Stimulated activated CD4-positive, alpha-beta T cell treated with anti-CD3 and anti-CD28 coated beads, Interleukin-12 subunit alpha, Interleukin-12 subunit beta, amount 100 ng/mL, for 4 hours (primary cell): Measurements from ENCODE around the gene FBXO7.

Experiments used
- DNase-seq: peaks from one replicate; pipeline ENCODE4 v3.0.0-alpha.2; 2020

FBXO7 gene

DNA sequence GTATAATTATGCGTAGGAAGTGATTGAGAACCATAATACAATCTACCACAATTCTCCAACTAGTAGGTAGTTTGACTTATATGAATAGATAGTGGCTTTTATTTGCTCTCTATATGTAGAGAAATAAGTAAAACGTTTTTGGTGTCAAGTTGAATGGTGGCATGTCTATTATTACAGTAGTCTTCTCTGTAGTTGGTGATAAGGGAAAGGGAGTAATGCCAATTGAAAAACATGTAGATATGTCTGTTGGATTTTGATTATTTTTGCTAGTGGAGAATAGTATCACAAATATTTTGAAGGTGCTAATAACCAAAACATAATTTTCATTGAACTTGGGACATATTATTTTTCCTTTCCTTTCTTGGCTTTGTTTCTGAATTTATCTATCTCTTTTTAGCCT is 17.5 kb downstream of the FBXO7 start:
- DNase-seq, result no peak

GRCh38 chr22:32493551-32493950 is 18.9 kb downstream of the FBXO7 start:
- DNase-seq, result no peak

GRCh38 chr22:32494971-32495370 is 20.4 kb downstream of the FBXO7 start:
- no peak for DNase-seq

DNA sequence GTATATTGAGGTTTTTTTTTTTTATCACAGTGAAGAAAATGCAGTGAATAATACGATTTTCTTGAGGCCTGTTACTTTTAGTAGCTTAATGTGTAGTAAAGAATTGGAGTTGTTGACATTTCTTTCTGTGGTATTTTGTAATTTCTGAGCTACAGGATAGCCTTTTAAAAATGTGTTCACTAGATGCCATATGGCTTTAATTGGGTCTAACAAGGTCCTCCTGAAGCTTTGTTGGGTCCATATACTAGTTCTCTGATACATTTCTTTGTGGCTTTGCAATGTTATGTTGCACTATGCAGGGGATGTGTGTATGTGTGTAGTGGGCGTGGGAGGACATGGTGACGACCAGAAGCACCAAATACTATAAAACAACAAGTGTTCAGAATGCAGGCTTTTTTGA is 25.1 kb downstream of the FBXO7 start:
- DNase-seq, result no peak

DNA sequence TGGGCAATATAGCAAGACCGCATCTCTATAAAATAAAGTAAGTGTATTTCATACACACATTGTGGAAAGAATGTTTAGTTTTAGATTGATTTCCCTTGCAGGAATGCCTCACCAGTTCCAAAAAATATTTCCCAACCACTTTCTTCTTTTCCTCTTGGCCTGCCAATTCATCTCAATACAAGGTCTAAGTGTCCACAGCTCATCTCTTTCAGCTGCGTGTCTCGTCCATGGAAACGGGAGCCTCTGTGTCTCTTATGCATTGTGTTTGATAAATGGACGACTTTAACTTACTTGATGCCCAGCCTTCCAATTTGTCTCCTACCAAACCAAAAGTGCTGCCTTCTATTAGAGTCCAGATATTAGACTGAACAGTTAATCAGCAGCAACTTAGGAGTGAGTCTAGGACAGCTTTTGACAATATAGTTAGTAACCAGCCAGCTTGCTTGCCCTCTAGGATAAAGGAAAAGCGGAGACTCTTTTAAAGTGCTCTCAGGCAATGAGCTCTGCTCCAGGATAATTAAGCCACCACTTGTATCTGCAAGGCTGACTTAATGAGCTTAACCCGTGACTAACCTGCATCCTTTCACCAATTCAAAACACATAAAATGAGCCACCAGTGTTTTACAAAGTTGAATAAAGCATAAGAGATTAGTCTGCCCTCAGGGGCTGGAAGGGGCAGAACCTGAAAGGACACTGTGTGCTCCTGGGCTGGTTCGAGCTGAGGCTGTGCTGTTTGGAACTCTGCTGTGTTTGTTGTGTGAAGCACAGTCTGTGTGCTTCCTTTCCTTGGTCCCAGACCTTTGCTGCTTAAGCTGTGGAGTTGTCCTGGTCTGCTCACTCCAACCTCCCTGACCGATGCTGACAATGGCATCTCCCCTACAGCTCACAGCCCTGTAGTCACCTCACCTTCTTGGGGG is 27.5 kb downstream of the FBXO7 start:
- DNase-seq, result no peak

DNA sequence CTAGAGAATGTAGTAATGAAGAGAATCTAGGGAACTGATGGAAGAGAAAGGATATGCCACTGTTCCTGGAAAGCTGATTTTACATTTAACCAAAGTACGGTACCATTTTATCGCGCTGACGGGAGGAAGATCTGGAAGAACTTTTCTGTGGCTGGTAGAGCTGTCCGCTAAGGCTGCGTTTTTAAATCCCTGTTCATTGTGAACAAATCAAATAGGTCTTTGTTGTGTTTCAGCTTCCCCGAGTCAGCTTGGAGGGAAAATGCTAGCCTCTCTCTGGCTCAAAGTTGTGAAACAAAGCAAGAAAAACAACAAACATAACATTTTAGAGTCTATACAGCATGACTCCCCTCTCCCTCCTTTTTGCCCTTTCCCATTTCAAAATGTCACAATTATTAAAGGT is 34.4 kb downstream of the FBXO7 start:
- no peak for DNase-seq

GRCh38 chr22:32511274-32511673 is 36.7 kb downstream of the FBXO7 start:
- no peak for DNase-seq

DNA sequence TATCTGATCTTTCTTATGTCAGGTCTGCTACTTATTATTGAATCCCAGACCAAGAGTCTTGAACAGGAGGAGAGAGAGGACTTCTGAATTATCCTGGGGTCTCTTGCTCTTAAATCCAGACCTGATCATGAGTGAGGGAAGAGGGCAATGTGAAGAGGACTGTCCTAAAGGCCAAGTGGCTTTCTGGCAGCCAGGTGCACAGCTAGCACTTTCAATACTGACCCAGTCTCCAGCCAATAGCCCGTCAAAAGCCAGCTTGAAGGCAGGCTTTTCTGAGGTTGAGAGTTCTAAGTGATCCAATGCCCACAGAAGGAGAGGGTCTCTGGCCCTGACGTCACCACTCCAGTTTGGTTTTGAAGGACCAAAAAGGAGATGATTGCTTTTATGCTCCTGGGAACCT is 37.2 kb downstream of the FBXO7 start:
- DNase-seq, result no peak

GRCh38 chr22:32512267-32512982 is 37.8 kb downstream of the FBXO7 start:
- DNase-seq, result no peak

GRCh38 chr22:32515084-32515483 is 40.5 kb downstream of the FBXO7 start:
- no peak for DNase-seq

- DNase-seq, result no peak
Measured at GRCh38 chr22:32517488-32517887, 42.9 kb downstream of the FBXO7 start.

GRCh38 chr22:32517921-32518320 is 43.3 kb downstream of the FBXO7 start:
- DNase-seq, result no peak

DNA sequence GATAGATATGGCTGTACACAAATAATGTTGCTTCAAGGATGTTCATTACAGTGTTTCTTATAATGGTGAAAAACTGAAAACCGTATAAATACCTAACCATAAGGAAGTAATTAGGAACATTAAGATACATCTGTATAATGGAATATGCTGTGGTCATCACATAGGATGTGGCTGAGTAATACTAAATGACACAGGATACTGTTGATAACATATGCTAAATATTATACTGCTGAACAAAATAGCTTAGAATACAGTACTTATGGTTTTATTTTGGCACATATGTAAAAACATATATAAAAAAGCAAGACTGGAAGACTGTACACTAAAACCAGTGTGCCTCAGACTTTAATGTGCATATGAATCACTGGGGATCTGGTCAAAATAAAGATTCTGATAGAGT is 43.8 kb downstream of the FBXO7 start:
- DNase-seq, result no peak

GRCh38 chr22:32518848-32519247 is 44.2 kb downstream of the FBXO7 start:
- no peak for DNase-seq

GRCh38 chr22:32520612-32521011 is 46.0 kb downstream of the FBXO7 start:
- DNase-seq, result no peak

- DNase-seq, result no peak
Measured at GRCh38 chr22:32522237-32522636, 47.6 kb downstream of the FBXO7 start.

GRCh38 chr22:32527756-32528155 is 53.1 kb downstream of the FBXO7 start:
- DNase-seq, result no peak

DNA sequence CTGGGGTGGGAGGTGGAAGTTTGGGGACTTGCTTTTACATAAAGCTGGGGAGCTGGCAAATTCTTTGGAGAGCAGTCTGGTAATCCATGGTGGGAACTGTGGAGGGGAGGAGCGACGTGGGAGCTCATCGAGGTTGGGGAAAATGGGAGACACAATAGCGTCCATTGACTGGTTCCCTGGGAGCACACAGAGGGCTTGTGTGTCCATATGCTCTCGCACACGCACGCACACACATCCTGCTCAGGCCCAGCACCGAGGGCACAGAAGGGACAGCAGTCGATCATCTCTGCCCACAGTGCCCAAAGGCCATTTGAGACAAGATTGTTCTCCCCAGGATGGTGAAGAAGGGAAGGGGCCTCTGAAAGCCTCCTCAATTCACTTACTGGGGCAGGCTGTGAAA is 53.7 kb downstream of the FBXO7 start:
- no peak for DNase-seq

DNA sequence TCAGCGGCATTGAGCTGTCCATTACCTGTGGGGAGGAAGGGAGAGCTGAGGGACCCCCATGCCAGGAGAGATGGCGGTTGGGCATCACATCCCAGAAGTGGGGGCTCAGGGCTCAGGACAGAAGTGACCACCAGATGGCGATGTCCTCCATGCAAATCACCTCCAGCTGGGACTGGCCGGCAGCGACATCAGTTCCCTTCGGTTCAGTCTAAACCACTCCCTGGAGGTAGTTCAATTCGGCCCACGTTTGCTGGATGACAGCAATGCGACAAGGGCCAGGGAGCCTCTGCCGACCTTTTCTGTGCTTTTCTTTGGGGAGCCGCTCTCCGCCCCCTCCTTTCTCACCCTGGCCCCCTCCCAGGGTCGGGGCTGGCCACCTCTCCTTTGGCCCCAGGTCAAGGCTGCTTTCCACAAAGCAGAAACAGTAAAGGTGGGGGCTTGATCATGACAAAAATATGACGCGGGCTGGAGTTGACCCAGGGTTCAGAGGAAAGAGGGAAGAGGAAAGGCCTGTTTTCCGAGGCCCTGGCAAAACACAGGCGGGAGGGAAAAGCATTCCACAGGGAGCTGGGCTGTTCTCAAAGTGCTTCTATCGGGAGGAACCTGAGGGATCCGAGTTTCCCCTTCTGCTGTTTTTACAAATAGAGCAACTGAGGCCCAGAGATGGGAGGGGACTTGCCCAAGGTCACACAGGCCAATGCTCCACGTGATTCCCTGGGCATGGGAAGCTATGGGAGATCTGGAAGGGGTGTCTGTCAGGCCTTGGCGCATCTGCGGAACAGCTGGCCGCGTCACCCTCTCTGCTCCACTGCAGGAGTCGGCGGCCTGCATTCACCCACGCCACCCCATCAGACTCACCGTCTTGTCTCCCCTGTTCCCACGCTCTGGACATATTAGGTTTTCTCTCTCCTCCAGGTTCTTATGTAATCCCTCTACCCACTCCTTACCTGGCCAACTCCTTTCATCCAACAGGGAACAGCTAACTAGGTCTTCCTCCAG is 54.7 kb downstream of the FBXO7 start:
- DNase-seq, result peak; percentile 51

DNA sequence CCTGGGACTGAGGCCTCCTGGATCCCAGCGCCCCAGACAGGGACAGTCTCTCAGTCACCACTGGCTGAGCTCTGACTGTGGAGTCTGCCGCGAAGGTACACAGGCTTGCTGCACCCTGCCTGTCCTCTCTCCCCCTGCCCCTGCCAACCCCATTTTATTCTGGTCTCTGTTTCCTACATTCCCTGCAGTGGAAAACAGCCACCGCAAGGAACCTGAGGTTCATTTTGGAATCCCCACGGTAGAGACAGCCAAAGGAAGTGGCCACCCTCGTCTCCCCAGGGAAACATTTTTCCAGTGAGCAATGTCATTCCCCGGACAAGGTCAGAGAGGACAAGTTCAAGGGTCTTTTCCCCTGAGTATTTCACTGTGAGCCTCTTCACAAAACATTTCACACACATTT is 56.6 kb downstream of the FBXO7 start:
- DNase-seq, result no peak

GRCh38 chr22:32531931-32532819 is 57.6 kb downstream of the FBXO7 start:
- DNase-seq, result no peak

GRCh38 chr22:32532820-32533128 is 58.2 kb downstream of the FBXO7 start:
- DNase-seq, result no peak
